Measurements from ENCODE around the gene EYS.

Gene EYS

GRCh38 chr6:63676412-63677114, 2030.5 kb downstream of the EYS start:
- no peak for DNase-seq

GRCh38 chr6:63675138-63675537, 2031.9 kb downstream of the EYS start:
- no peak for DNase-seq

GRCh38 chr6:63674635-63675034, 2032.4 kb downstream of the EYS start:
- no peak for DNase-seq

GRCh38 chr6:63673692-63674091, 2033.3 kb downstream of the EYS start:
- DNase-seq = no peak

GRCh38 chr6:63672582-63673129, 2034.4 kb downstream of the EYS start:
- DNase-seq = no peak

- DNase-seq = no peak
These were observed 2035.8 kb downstream of the EYS start for GRCh38 chr6:63671098-63671754.
